Right lobe of liver (tissue), 4 donors: ENCODE measurements around the gene TBCD.

Experiments
- POLR2A ChIP-seq: fragments of 450-650 bp; IDR thresholded peaks from one replicate; pipeline ENCODE4 v1.6.1; 2017; ENCODE audit warnings: antibody characterized with exemption, mild to moderate bottlenecking
- TF ChIP-seq, protein P1 (sequence below), 4 donors: fragments of 200-600 bp in 3 of 4; fragments of 450-650 bp in 1 of 4; IDR thresholded peaks; one replicate each; pipeline versions ENCODE4 v1.5.1 to v1.8.0; 2016 to 2022; ENCODE audit warnings: antibody characterized with exemption in 4 of 4, mild to moderate bottlenecking in 2 of 4
- donor health status: DM: no; HTN: no; CAD: no.
- donor health status: DM: no; HTN: no; CAD: no.
- donor health status: DM: no; HTN: yes; CAD: no.

DNA sequence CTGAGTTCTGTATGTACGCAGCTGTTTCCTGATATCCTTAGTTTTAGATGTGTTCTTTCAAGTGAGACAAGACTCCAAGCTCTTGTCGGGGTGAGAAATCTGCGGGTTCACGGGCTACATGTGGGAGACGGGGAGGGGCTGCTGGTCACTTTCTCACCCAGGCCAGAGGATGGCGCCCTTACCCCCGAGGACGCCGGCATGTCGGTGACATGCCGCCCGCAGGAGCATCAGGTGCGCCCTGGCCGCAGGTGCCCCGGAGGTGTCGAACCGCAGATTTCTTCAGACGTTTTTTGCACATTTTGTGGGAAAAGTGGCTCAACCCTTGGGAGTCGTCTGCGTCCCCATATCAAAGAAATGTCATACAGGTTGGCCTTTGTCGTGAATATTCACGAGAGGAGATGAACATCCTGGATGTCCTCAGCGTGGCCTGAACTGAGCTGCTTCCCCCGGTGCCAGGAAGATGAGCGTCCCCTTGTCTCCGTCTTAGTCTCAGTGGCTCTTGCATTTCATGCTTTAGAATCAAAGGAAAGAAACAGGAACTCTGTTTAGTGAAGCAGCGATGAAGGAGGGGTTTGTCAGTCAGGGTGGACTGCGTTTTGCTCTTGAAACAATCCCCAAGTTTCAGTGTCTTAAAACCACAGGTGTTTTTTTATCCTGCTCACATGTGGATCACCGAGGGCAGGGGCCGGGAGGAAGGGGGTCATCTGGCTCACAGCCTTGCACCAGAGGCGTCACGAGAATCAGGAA, 163.3 kb downstream of the TBCD start:
- TF ChIP-seq, protein P1, sequence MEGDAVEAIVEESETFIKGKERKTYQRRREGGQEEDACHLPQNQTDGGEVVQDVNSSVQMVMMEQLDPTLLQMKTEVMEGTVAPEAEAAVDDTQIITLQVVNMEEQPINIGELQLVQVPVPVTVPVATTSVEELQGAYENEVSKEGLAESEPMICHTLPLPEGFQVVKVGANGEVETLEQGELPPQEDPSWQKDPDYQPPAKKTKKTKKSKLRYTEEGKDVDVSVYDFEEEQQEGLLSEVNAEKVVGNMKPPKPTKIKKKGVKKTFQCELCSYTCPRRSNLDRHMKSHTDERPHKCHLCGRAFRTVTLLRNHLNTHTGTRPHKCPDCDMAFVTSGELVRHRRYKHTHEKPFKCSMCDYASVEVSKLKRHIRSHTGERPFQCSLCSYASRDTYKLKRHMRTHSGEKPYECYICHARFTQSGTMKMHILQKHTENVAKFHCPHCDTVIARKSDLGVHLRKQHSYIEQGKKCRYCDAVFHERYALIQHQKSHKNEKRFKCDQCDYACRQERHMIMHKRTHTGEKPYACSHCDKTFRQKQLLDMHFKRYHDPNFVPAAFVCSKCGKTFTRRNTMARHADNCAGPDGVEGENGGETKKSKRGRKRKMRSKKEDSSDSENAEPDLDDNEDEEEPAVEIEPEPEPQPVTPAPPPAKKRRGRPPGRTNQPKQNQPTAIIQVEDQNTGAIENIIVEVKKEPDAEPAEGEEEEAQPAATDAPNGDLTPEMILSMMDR (IDR thresholded peaks at IDR 0.05) = no peak
- no peak for TF ChIP-seq POLR2A
